GM06990 (cell line): Measurements from ENCODE around the gene UQCC3.
A peak's percentile ranks its signal among the peaks of the same experiment; 100 is the strongest.
"Not testable (repeated sequence)": the region's sequence is repeated elsewhere in the genome, so short reads cannot be mapped to it uniquely, and the experiment has no call there.

Experiments used
- DNase-seq: peaks from one replicate; pipeline ENCODE4 v3.0.0-alpha.2; 2011; ENCODE audit not compliant: insufficient read length; ENCODE audit errors: extremely low read depth
- H3K27me3 ChIP-seq: replicated peaks from 2 replicates; pipeline ENCODE4 v1.6.0; 2011; ENCODE audit warnings: low read length; ENCODE audit not compliant: control insufficient read depth, insufficient read depth
- H3K36me3 ChIP-seq: 2 replicates; pipeline ENCODE4 v1.5.1; 2011; ENCODE audit warnings: low read length; ENCODE audit not compliant: control insufficient read depth, insufficient read depth
- H3K4me3 ChIP-seq: replicated peaks from 2 replicates; pipeline ENCODE4 v1.5.1; 2011; ENCODE audit warnings: low read depth, mild to moderate bottlenecking, control low read depth, low read length
- CTCF ChIP-seq: IDR thresholded peaks from 2 replicates; pipeline ENCODE4 v1.5.1; 2011; ENCODE audit warnings: low read length, control low read depth, mild to moderate bottlenecking, inconsistent platforms; ENCODE audit not compliant: insufficient read depth, poor library complexity, severe bottlenecking

Gene UQCC3

GRCh38 chr11:62669420-62670161, 1.9 kb upstream of the UQCC3 start:
- no peak overlapping the region for H3K4me3 ChIP-seq

DNA sequence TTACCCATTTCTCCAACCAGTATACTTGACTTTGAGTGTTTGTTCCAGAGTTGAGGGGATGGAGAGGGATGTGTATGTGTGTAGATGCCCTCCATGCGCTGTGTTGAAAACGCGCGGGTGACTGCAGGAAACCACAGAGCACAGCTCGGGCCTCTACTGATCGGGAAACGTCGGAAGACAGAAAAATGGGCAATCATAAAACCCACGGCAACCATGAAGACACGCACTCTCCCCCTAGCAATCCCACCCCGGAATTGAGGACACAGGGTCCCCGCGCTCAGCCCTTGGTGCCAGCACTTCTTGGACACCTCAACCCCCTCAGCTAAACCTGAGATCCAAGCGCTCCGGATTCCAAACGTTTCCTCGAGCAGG, 251 bp upstream of the UQCC3 start:
- Histone ChIP-seq H3K27me3 (no peaks in the 10 kb centered on the region), H3K4me3 (peak overlapping the region; percentile 91), H3K36me3 (peaks cover 8% of the 10 kb centered on the region)
- no peak for DNase-seq
- no peak for TF ChIP-seq CTCF

More at GRCh38 chr11:62669420-62670161, 1.9 kb upstream of the UQCC3 start:
- DNase-seq = no peak
- H3K27me3 ChIP-seq = no peaks in the 10 kb centered on the region
- peaks cover 8% of the 10 kb centered on the region for H3K36me3 ChIP-seq
- TF ChIP-seq CTCF = no peak

DNA sequence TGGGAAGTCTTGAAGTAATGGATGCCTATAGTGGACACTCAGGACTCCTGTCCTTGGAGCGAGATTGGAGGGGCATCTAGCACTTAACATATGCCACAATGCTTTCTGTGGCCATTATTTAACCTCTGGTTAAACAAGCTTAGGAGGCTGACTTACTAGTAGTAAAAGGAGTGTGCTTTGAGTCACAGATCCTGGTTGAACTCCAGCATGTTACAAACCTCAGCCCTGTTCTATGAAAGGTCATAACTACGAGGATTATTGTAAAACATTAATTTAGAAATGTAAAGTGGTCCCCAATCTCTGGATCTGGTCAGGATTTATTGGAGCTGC, 1.7 kb downstream of the UQCC3 start:
- no peaks in the 10 kb centered on the region for H3K27me3 ChIP-seq
- H3K36me3 ChIP-seq = peaks cover 7% of the 10 kb centered on the region
- no peak overlapping the region for H3K4me3 ChIP-seq
- no peak for TF ChIP-seq CTCF
- no peak for DNase-seq

DNA sequence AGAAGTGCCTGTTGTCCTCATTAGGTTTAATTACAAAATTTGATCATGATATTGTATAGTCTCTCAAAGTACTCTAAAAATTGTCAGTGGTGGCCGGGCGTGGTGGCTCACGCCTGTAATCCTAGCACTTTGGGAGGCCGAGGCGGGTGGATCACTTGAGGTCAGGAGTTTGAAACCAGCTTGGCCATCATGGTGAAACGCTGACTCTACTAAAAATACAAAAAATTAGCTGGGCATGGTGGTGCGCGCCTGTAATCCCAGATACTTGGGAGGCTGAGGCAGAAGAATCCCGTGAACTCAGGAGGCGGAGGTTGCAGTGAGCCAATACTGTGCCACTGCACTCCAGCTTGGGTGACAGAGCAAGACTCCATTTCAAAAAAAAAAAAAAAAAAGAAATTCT, 3.9 kb downstream of the UQCC3 start:
- not testable (repeated sequence) for DNase-seq, H3K4me3 ChIP-seq, H3K36me3 ChIP-seq, H3K27me3 ChIP-seq

DNA sequence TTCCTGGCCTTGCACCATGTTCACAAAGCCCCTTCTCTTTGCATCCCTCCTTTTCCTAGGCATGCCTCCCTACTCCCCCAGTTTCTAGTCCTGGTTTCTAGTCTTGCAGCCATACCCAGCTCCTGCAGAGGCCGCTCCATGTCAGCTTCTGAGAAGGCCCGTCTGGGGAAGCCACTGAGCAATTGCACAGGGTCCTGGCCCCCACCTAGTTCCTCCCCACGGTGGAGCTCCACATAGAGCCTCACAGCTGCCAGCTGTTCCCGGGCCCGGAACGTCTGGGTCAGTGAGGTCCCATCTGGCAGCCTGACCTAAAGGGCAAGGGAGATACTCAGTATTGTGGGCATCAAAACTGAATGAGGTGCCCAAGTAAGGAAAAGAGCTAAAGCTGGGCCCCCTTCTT, 5.2 kb downstream of the UQCC3 start:
- no peaks in the 10 kb centered on the region for H3K27me3 ChIP-seq
- peaks cover 7% of the 10 kb centered on the region for H3K36me3 ChIP-seq
- TF ChIP-seq CTCF = no peak
- H3K4me3 ChIP-seq = no peak overlapping the region
- DNase-seq = no peak

GRCh38 chr11:62677156-62677555, 5.7 kb downstream of the UQCC3 start:
- no peak for DNase-seq
- peaks cover 7% of the 10 kb centered on the region for H3K36me3 ChIP-seq
- TF ChIP-seq CTCF = no peak
- no peaks in the 10 kb centered on the region for H3K27me3 ChIP-seq
- H3K4me3 ChIP-seq = no peak overlapping the region
